NCI-H524 treated with DMSO at 0.1 percent for 48 hours (cell line): ENCODE results near the gene TYRP1.
"Not testable (repeated sequence)": the region's sequence is repeated elsewhere in the genome, so short reads cannot be mapped to it uniquely, and the experiment has no call there.

Source experiments
- DNase-seq: peaks from one replicate; lab custom pipeline; 2025; lab: John Stamatoyannopoulos, UW

The TYRP1 gene, protein sequence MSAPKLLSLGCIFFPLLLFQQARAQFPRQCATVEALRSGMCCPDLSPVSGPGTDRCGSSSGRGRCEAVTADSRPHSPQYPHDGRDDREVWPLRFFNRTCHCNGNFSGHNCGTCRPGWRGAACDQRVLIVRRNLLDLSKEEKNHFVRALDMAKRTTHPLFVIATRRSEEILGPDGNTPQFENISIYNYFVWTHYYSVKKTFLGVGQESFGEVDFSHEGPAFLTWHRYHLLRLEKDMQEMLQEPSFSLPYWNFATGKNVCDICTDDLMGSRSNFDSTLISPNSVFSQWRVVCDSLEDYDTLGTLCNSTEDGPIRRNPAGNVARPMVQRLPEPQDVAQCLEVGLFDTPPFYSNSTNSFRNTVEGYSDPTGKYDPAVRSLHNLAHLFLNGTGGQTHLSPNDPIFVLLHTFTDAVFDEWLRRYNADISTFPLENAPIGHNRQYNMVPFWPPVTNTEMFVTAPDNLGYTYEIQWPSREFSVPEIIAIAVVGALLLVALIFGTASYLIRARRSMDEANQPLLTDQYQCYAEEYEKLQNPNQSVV

DNA sequence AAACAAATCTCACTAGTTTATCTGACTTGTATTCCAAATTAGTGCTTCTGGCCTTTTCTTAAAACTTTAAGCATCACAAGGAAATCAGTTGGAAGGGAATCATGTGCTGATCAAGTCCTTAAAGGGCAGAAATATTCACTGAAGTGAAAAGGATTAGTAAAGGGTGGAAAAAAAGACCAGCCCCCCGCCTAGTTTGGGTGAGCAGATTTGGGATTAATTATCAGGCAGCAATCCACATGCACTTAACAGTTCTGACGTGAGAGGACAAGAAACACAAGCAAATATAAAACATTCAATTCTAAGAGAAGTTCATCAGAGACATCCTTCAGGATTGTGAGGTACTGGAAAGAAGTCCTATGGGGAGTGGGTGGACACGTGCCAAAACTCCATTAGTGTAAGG, at the start of gene TYRP1:
TYRP1 (plus strand) TSS at position 245 of the 400 bp plus-strand sequence. CDS start 612 bp downstream, outside the sequence.
- no peak for DNase-seq

DNA sequence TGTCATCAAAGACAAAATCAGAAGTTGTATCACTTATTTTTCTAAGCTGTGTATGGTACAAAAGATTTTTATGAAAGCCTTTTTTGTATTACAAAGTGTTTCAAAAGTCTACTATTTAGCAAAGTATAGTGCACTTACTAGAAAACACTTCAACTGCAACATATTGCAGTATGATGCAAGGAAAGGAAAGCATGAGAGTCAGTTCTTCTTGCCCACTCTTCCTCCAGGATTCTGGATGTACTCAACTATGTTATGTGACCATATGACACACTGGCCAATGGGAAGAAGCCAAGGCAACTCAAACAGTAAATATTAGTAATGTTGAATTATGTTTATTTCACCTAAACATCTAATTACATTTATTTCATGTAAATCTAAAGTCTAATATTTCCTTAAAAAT, 49.5 kb upstream of the TYRP1 start:
- no peak for DNase-seq

DNA sequence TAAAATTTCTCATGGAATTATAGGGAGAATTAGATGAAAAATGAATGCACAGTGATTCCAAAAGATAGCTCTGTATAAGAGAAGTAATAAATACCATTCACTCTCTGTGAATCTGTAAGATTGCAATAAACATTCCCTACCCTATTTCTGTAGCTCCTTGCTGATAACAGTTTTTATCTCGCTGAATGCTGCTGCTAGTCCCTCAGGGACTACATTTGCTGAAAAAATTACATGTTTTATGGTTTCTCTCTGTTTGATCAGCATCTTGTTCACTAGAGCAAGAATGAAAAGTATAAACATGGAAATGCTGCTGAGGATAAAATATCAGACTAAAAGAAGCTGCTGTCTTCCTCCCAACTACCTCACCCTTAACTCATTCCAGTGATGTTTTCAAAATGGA, 44.3 kb upstream of the TYRP1 start:
- no peak for DNase-seq

DNA sequence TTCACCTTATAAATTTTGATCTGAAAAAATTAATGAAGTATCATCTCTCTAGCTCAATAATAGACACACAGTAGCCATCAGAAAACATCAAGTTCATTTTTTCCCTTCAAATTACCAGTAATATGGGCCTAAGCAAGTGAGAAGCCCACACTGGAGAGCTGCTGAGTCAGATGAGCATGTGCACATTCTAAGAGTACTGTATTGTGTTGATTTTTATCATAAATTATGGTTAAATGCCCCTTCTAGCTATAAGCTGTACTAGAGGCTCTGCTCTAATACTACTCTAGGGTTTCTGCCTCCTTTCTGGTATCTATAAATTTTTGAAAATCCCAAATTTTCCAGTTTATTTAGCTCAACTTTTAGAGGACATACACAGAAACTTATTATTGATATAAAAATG, 42.1 kb upstream of the TYRP1 start:
- no peak for DNase-seq

DNA sequence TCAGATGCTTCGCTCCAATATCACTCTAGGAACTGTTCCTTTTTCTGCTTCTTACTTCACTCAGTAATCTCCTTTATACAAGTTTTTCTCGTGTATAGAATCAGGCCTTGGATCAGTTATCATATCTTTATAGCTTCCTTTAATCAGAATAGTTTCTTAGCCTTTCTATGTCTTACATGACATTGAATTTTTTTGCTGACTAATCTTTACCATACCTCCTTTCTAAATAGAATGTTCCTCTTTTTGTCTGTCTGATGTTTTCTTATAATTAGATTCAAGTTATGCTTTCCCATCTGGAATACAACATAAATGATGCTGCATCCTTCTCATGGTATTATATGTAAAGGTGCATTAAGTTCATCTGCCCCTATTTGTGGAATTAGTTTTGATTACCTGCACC, 40.2 kb upstream of the TYRP1 start:
- DNase-seq = no peak

DNA sequence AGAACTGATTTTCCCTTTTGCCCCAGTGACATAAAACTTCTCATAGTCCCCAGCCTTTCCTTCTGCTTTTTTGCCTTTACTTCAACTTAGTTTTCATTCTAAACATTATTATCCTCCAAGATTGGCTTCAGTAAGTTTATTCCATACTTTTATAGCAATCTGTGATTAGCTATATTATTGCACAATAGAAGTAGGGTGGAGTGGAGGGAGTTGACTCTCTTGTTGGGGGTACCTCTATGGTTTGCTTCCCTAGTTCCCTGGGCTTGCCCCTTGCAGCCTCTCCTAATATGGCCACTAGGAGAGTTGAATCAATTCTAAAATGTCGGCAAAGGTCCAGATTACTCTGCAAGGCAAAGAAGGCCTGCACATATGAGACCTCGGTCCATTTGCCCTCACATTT, 36.4 kb upstream of the TYRP1 start:
- no peak for DNase-seq

DNA sequence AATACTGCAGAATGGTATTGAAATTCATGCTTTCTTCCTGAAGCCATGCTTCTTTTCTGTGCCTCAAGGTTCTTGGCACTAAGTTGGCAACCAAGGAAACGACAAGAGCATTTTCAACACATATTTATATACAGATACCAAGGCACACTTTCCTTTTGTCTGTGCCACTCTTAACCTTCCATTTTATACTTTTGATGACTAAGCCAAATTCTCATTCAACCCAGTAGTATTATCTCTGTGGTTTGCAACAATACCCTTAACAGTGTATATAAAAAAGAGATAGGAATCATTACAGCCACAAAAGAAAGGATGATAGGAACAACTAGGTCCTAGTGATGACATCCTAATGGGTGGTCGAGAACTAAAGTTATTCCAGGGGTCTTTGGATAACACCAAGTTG, 36.0 kb upstream of the TYRP1 start:
- DNase-seq = no peak

DNA sequence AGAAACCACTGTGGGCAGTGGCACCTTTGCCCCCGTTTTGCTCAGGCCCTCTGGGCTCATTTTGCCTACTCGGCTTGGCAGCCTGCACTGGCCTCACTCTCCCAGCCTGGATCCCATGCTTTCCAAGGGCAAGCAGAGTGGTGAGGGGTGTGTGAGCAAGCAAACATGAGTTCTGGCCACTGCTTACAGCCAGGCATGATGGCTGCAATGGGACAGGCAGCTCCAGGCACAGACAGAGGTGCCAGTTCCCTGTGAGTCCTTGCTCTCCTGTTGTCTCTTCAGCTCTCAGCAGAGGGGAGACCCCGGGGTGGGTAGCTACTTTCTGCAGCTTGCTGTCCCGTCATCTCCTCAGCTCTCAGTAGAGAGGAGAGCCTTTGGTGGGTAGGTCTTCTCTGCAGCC, 35.2 kb upstream of the TYRP1 start:
- no peak for DNase-seq

DNA sequence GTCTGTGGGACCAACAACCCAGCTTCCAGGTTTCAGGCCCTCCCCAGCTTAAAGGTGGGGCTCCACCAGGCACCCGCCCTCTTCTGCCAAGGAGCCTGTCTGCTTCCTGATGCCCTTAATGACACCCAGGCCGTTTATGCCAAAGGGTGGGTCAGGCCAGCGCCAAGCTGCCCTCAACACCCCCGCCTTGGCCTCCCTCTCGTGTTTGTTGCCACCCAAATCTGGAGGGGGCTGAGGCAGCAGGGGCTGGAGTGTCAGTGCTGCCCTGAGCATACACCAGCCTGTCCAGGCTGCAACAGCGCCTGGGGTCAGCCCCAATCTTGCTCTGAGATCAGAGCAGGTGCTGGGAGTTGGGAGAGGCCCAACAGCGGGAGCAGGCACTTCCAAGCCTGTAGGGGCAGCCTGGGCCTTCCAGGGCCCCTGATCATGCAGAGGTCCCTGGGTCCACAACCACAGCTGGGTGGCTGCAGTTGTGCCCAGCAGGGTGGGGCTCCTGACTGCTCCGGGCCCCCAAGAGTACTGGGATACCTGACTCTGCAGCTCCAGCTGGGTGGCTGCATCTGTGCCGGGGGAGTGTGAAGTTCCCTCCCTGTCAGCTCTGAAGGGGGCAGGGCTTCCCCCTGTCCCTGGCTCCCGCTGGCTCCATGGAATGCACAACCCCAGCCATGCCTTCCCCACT, 34.5 kb upstream of the TYRP1 start:
- no peak for DNase-seq

DNA sequence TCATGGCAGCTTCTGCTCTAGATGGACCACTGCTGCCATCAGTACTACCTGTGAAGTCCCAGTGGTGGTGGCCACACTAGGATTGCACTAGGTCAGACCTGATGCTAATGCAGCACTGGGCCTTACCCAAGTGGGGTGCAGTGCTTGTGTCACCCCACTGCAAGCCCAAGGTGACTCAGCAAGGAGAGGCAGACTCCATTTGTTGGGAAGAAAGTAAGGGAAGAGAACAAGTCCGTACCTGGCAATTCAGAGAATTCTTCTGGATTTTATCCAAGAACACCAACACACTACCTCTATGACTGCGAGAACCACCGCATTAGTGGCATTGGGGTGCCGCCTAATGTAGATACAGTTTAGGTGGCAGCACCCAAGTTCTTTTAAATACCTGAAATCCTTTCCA, 34.0 kb upstream of the TYRP1 start:
- DNase-seq = no peak

DNA sequence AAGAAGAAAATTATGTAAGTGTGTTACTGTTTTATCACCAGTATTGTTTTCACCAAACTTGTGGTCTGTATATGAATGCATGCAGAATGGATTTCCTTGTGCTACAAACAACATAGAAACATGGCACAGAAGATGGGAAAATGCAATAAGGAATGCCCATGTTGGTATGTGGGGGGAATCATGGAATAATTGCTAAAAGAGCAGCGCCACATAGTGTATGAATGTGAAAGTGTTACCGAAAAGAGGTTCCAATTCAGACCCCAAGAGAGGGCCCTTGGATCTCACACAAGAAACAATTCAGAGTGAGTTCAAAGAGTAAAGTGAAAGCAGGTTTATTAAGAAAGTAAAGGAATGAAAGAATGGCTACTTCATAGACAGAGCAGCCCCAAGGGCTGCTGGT, 26.4 kb upstream of the TYRP1 start:
- DNase-seq = no peak

DNA sequence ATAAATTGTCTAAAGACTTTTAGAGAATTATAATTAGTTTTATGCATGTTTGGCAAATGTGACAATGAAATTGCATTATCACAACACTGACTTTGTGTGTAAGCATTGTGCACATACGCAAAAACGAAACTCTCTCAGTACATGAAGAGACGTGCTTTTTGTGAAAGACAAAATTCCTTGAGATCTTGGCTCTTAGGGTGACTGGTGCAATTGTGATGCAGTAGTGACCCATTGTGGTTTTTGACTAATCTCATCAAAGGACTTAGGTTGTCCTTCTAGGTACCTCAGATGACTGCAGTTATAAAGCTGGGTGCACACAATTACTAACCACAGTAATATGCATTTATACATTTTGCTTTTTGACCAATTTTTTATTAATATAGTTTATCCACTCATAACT, 25.3 kb upstream of the TYRP1 start:
- DNase-seq = no peak

DNA sequence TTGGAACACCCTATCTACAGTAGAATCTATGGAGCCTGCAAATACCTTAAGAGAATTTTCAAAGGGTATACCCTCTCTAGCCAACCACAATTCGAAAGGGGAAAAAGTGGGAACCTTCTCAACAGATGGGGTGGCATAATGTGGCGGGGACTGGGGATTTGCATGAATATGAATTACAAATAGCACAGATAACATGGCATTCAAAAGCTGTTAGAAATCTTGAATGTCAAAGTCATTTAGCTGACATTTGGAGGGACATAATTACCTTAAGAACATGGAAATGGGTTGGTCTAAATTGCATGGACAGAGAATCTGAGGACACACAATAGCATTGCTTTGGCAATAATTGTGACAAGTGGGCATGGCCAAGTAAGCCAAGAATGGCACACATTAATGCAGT, 23.2 kb upstream of the TYRP1 start:
- peak; percentile 8 for DNase-seq

DNA sequence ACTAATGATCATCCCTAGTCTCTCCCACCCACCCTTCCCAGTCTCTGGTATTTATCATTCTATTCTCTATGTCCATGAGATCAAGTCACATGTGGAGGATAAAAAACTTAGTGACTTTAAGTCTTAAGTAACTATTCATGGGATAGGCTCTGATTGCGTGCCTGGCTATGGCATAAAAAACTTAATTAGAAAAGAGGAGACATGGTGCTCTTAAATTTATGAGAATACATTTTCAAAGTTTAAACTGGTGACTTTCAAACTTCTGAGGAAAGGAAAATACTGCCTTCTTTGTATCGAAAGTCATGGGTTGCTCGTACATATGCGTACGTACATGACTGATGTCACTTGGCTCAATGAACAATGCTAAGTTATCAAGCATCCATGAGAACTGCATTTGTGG, 18.2 kb upstream of the TYRP1 start:
- no peak for DNase-seq

DNA sequence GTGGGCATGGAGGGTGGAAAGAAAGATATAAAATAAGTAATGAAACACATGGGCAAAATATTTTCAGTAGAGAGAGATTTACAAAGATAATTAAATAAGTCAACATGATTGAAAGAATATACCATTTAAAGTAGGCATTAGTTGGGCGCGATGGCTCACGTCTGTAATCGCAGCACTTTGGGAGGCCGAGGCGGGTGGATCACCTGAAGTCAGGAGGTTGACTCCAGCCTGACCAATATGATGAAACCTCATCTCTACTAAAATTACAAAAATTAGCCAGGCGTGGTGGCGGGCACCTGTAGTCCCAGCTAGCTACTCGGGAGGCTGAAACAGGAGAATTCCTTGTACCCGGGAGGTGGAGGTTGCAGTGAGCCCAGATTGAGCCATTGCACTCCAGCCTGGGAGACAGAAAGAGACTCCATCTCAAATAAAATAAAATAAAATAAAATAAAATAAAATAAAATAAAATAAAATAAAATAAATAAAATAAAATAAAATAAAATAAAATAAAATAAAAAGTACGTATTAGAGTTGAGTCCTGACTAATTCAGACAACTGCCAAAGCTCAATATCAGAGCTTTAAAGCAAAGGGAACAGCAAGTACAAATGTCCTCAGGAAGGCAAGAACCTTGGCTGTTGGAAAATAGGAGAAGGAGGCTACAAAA, 15.6 kb upstream of the TYRP1 start:
- not testable (repeated sequence) for DNase-seq

DNA sequence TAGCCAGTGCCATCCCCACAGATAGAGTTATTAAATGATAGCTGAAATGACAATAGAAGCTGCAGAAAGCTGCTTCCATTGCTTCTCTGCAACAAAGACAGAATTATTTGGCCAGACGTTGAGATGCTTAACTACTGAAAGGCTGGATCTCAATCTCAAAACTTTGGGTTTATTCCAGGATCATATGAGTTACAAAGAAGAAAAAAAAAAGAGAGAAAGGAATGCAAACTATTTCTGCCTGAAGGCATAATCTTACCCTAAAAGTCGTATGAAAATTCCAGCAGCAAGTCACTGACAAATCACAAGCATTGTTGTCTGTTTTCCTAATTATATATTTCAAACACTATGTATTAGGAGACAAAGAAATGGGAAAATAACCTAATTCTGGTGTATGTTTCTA, 12.8 kb upstream of the TYRP1 start:
- DNase-seq = no peak

DNA sequence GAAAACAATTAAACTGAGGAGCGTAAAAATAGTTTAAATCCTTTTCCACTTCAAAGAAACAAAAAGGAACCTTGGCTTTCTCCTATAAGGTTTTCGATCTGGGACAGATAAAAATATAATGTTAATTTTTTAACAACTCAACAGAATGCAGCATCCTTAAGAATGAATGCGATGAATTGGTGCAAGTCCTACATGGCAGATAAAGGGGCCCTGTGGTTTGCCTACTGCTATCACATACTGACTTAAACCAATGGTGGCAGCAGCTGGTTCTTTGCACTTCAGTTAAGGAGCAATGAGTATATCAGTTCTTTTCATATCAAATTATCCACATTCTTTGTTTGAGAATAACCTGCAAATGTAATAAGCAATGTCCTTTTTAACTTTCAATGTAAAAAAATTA, 12.4 kb upstream of the TYRP1 start:
- no peak for DNase-seq

DNA sequence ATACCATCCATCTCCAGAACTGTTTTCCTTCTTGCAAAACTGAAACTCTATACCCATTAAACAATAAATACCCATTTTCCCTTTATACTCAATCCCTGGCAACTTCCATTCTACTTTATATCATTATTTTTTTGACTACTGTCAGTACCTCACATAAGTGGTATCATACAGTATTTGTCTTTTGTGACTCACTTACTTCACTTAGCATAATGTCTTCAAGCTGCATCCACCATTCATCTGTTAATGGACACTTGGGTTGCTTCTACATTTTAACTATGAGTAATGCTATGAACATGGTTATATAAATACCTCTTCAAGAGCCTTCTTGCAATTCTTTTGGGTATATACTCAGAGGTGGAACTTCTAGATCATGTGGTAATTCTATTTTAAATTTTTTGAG, 11.6 kb upstream of the TYRP1 start:
- DNase-seq = no peak

DNA sequence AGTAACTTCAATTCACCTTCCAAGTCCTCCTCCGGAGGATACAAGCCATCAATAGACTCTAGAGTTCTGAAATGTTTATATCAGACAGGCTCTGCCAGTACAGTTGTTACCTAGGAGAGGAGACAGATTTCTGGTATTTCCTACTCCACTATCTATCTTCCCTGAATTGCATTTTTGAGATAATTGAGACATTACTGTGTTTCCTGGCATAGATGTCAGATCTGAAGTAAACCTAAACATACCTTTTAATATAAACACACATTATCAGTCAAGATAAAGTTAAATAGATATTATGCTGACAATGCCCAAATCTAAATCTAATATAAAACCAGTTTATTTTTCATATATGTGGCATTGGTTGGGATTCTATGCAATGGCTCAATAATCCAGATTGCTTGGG, 8.2 kb upstream of the TYRP1 start:
- DNase-seq = no peak

DNA sequence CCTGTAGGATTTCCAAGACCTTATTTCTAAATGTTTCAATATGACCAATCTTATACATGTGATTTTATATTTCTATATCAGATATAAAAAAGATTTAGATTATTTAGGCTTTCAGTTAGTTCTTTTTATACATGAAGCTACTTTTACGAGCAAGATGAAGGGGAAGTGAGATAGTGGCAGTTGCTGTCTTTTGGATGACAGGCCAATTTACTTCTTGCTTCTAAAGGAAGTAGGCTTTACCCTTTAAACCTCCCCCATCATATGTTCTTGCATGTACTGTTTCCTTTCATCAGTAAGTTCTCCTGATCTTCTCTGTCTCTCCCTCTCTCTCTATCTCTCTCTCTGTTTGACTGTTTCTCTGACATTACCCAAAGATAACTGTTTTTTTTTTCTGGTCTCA, 4.0 kb upstream of the TYRP1 start:
- DNase-seq = no peak

DNA sequence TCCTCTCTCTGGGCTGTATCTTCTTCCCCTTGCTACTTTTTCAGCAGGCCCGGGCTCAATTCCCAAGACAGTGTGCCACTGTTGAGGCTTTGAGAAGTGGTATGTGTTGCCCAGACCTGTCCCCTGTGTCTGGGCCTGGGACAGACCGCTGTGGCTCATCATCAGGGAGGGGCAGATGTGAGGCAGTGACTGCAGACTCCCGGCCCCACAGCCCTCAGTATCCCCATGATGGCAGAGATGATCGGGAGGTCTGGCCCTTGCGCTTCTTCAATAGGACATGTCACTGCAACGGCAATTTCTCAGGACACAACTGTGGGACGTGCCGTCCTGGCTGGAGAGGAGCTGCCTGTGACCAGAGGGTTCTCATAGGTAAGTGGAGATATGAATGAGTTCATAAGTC, 828 bp downstream of the TYRP1 start:
- DNase-seq = no peak

DNA sequence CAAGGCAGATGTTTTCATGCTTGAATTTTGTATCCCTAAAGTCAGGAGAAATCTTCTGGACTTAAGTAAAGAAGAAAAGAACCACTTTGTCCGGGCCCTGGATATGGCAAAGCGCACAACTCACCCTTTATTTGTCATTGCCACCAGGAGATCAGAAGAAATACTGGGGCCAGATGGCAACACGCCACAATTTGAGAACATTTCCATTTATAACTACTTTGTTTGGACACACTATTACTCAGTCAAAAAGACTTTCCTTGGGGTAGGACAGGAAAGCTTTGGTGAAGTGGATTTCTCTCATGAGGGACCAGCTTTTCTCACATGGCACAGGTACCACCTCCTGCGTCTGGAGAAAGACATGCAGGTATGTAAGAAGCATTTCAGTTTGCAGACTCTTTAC, 2.3 kb downstream of the TYRP1 start:
- no peak for DNase-seq
